ENCODE results near the gene LOX.

Gene LOX
- total RNA-seq, result 0 to 0.06 reads per million in 2 experiments

GRCh38 chr5:122078116-122079110, at the start of gene LOX:
LOX (minus strand) TSS chr5:122078259; CDS start chr5:122077985, 274 bp downstream.
- DNase-seq (ENCODE audit: low read depth), result no peak

GRCh38 chr5:122126756-122127321, 48.8 kb upstream of the LOX start:
- DNase-seq (ENCODE audit: low read depth), result no peak

- DNase-seq (ENCODE audit: low read depth), result no peak
Measured at GRCh38 chr5:122126177-122126755, 48.2 kb upstream of the LOX start.

GRCh38 chr5:122124766-122125165, 46.7 kb upstream of the LOX start:
- no peak for DNase-seq (ENCODE audit: low read depth)

GRCh38 chr5:122121479-122122465, 43.7 kb upstream of the LOX start:
- no peak for DNase-seq (ENCODE audit: low read depth)

- no peak for DNase-seq (ENCODE audit: low read depth)
Measured at GRCh38 chr5:122120957-122121356, 42.9 kb upstream of the LOX start.

- DNase-seq (ENCODE audit: low read depth), result no peak
Measured at GRCh38 chr5:122120493-122120892, 42.4 kb upstream of the LOX start.

GRCh38 chr5:122119205-122119604, 41.1 kb upstream of the LOX start:
- DNase-seq (ENCODE audit: low read depth), result no peak

- no peak for DNase-seq (ENCODE audit: low read depth)
Measured at GRCh38 chr5:122118356-122118948, 40.4 kb upstream of the LOX start.

- no peak for DNase-seq (ENCODE audit: low read depth)
Measured at GRCh38 chr5:122114501-122114900, 36.4 kb upstream of the LOX start.

- DNase-seq (ENCODE audit: low read depth), result no peak
Measured at GRCh38 chr5:122112733-122113558, 34.9 kb upstream of the LOX start.

GRCh38 chr5:122112063-122112462, 34.0 kb upstream of the LOX start:
- DNase-seq (ENCODE audit: low read depth), result no peak

- no peak for DNase-seq (ENCODE audit: low read depth)
Measured at GRCh38 chr5:122111460-122111859, 33.4 kb upstream of the LOX start.

GRCh38 chr5:122110987-122111386, 32.9 kb upstream of the LOX start:
- DNase-seq (ENCODE audit: low read depth), result no peak

- DNase-seq (ENCODE audit: low read depth), result no peak
Measured at GRCh38 chr5:122107016-122107415, 29.0 kb upstream of the LOX start.

GRCh38 chr5:122105909-122106308, 27.9 kb upstream of the LOX start:
- no peak for DNase-seq (ENCODE audit: low read depth)

GRCh38 chr5:122102825-122103224, 24.8 kb upstream of the LOX start:
- no peak for DNase-seq (ENCODE audit: low read depth)

- DNase-seq (ENCODE audit: low read depth), result no peak
Measured at GRCh38 chr5:122101636-122102285, 23.7 kb upstream of the LOX start.

- no peak for DNase-seq (ENCODE audit: low read depth)
Measured at GRCh38 chr5:122099060-122099790, 21.2 kb upstream of the LOX start.

Measured in T follicular helper cell (primary cell).